ENCODE measurements around the gene TMEM41A.

DNA sequence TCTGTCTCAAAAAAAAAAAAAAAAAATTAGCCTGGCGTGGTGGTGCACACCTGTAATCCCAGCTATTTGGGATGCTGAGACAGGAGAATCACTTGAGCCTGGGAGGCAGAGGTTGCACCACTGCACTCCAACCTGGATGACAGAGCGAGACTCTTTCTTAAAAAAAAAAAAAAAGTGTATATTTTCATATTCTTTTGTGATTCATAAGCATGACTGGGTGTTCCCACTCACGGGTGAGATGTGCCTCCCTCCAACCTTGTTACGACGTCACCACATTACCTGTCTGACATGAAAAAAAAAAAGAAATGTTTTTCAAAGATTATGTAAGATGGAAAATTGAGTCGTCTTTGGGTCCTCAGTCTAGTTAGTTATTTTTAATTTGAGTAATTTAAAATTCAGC is 56.8 kb downstream of the TMEM41A start:
- TF ChIP-seq, protein P1, sequence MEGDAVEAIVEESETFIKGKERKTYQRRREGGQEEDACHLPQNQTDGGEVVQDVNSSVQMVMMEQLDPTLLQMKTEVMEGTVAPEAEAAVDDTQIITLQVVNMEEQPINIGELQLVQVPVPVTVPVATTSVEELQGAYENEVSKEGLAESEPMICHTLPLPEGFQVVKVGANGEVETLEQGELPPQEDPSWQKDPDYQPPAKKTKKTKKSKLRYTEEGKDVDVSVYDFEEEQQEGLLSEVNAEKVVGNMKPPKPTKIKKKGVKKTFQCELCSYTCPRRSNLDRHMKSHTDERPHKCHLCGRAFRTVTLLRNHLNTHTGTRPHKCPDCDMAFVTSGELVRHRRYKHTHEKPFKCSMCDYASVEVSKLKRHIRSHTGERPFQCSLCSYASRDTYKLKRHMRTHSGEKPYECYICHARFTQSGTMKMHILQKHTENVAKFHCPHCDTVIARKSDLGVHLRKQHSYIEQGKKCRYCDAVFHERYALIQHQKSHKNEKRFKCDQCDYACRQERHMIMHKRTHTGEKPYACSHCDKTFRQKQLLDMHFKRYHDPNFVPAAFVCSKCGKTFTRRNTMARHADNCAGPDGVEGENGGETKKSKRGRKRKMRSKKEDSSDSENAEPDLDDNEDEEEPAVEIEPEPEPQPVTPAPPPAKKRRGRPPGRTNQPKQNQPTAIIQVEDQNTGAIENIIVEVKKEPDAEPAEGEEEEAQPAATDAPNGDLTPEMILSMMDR (IDR thresholded peaks at IDR 0.05), result no peak
- no peak for TF ChIP-seq POLR2AphosphoS5 (IDR thresholded peaks at IDR 0.05)
- no peak for TF ChIP-seq POLR2A (IDR thresholded peaks at IDR 0.05)
- no peak for TF ChIP-seq EP300 (IDR thresholded peaks at IDR 0.05)

Data from sigmoid colon (tissue), 4 donors.